ENCODE results near the gene USP31. TPM values are rescaled to one million over a fixed set of nuclear protein-coding genes. Genes with fewer than 3 reads are reported as not detected.

Gene USP31
- total and polyA plus RNA-seq, 2 experiments from 2014 or later: 5.1 to 7.1 TPM

DNA sequence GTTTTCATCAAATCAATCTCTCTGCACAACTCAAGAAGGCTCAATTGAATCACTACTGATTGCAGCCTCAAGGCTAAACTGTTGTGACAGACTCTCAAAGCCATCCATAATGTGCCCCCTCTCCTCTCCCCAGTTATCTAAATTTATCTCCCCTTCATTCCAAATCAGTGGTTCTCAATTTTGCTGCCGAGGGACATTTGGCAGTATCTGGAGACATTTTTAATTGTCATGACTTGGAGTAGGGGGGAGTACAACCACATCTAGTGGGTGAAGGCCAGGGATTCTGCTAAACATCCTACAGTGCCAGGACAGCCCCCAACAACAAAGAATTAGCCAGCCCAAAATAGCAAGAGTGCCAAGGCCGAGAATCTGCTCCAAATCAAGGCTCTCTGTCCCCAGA lies 9.1 kb downstream of the USP31 start:
- Histone ChIP-seq H3K27ac (peak overlapping the region; percentile 57), H3K4me3 (no peak overlapping the region), H3K27me3 (no peaks in the 10 kb centered on the region), H3K36me3 (no peaks in the 10 kb centered on the region), H3K4me1 (ENCODE audit: low read depth) (peaks cover 47% of the 10 kb centered on the region), H3K9me3 (ENCODE audit: low read depth) (no peaks in the 10 kb centered on the region)
- no peak for DNase-seq (ENCODE audit: low read depth in 1 of 2, low spot score in 1 of 2)
- TF ChIP-seq, protein P1, sequence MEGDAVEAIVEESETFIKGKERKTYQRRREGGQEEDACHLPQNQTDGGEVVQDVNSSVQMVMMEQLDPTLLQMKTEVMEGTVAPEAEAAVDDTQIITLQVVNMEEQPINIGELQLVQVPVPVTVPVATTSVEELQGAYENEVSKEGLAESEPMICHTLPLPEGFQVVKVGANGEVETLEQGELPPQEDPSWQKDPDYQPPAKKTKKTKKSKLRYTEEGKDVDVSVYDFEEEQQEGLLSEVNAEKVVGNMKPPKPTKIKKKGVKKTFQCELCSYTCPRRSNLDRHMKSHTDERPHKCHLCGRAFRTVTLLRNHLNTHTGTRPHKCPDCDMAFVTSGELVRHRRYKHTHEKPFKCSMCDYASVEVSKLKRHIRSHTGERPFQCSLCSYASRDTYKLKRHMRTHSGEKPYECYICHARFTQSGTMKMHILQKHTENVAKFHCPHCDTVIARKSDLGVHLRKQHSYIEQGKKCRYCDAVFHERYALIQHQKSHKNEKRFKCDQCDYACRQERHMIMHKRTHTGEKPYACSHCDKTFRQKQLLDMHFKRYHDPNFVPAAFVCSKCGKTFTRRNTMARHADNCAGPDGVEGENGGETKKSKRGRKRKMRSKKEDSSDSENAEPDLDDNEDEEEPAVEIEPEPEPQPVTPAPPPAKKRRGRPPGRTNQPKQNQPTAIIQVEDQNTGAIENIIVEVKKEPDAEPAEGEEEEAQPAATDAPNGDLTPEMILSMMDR (IDR thresholded peaks at IDR 0.05; ENCODE audit: low read depth, low read length): no peak

DNA sequence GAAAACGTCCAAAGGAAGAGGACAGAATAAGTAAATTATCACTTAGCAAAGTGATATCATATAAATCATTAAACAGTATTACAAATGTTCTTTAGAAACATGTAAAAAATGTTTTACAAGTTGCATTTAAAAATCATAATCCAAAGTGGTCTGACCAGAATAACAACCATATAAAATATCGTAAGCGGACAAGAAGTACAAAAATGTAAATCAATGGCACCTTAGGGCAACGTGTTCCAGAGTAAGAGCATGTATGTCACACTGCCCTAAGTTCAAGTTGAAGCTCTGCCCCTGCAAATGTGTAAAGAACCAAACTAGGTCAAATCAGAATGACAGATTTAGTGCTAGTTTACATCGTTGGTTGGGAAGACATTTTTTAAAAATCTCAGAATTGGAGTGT lies 11.4 kb downstream of the USP31 start:
- Histone ChIP-seq H3K9me3 (ENCODE audit: low read depth) (no peaks in the 10 kb centered on the region), H3K27ac (no peak overlapping the region), H3K4me3 (no peak overlapping the region), H3K36me3 (no peaks in the 10 kb centered on the region), H3K27me3 (no peaks in the 10 kb centered on the region), H3K4me1 (ENCODE audit: low read depth) (peaks cover 36% of the 10 kb centered on the region)
- TF ChIP-seq, protein P1 (IDR thresholded peaks at IDR 0.05; ENCODE audit: low read depth, low read length): no peak
- no peak for DNase-seq (ENCODE audit: low read depth in 1 of 2, low spot score in 1 of 2)

DNA sequence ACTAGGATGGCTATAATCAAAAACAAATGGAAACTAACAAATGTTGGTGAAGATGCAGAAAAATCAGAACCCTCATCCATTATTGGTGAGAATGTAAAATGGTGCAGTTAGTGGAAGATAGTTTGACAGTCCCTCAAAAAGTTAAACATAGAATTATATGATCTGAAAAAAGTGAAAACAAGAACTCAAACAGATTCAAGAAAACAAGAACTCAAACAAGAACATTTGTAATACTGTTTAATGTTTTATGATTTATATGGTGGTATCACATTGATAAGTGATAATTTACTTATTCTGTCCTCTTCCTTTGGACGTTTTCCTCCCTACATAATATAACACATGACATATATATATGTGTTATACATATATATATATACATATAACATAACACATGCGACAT lies 12.0 kb downstream of the USP31 start:
- no peaks in the 10 kb centered on the region for H3K36me3 ChIP-seq
- H3K9me3 ChIP-seq (ENCODE audit: low read depth): no peaks in the 10 kb centered on the region
- H3K27me3 ChIP-seq: no peaks in the 10 kb centered on the region
- no peak overlapping the region for H3K27ac ChIP-seq
- peaks cover 30% of the 10 kb centered on the region for H3K4me1 ChIP-seq (ENCODE audit: low read depth)
- DNase-seq (ENCODE audit: low read depth in 1 of 2, low spot score in 1 of 2): no peak
- TF ChIP-seq, protein P1 (IDR thresholded peaks at IDR 0.05; ENCODE audit: low read depth, low read length): no peak
- no peak overlapping the region for H3K4me3 ChIP-seq

DNA sequence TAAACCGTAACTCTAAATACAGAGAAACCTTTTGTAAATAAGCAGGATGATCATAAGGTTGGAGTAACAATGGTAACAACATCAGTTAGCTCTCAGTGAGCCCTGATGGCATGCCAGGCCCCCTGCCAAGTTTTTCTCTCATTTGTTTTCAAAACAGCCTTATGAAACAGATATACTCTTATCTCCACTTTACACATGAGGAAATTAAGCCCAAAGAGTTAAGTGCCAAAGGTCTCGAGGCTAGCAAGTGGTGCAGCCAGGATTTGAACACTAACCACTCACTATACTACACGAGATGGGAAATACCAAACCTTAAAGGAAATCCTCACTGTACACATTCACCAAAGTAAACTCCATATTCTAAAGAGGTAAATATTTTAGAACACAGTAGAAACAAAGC lies 15.0 kb downstream of the USP31 start:
- Histone ChIP-seq H3K9me3 (ENCODE audit: low read depth) (no peaks in the 10 kb centered on the region), H3K4me1 (ENCODE audit: low read depth) (peaks cover under 1% of the 10 kb centered on the region), H3K36me3 (no peaks in the 10 kb centered on the region), H3K27me3 (no peaks in the 10 kb centered on the region), H3K27ac (no peak overlapping the region), H3K4me3 (no peak overlapping the region)
- DNase-seq (ENCODE audit: low read depth in 1 of 2, low spot score in 1 of 2): peak in 1 of 2 donors; percentile 72
- TF ChIP-seq, protein P1 (IDR thresholded peaks at IDR 0.05; ENCODE audit: low read depth, low read length): no peak

DNA sequence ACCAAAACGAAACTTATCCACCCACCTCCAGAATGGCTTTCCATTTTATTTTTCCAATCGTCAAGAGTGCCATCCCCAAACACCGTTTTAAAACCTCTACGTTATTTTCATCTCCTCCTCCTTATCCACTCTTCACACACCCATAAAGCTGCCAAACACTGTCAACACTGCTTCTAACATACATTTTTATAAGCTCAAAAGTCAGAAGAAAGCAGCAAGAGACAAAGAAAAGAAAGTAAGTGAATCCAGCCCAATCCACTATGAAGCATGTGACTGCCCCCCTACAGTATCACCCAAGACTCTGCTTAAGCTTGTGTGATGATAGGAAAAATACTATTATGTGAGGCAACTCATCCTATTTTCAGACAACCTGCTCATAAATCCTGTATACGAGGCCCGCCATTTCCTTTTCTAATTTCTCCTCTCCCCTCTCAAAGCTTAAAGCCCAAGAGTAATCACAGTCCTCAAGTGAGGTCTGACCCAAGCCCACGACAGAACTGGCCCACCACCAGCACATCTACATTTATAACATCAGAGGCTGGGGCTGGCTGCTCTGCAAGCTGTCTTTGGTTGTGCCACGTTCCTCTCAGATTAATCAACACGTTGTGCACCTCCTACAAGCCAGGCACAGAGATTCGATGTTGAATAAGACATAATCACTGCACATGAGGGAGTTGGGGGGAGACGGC lies 16.3 kb downstream of the USP31 start:
- no peaks in the 10 kb centered on the region for H3K9me3 ChIP-seq (ENCODE audit: low read depth)
- no peak overlapping the region for H3K4me3 ChIP-seq
- TF ChIP-seq, protein P1 (IDR thresholded peaks at IDR 0.05; ENCODE audit: low read depth, low read length): no peak
- no peaks in the 10 kb centered on the region for H3K27me3 ChIP-seq
- peak in 1 of 2 donors; percentile 50 for DNase-seq (ENCODE audit: low read depth in 1 of 2, low spot score in 1 of 2)
- H3K36me3 ChIP-seq: no peaks in the 10 kb centered on the region
- H3K27ac ChIP-seq: peak overlapping the region; percentile 17
- no peaks in the 10 kb centered on the region for H3K4me1 ChIP-seq (ENCODE audit: low read depth)

All from cardiac muscle cell (in vitro differentiated cells and primary cell).